ENCODE data around the gene ZBTB33. TPM values are rescaled to one million over a fixed set of nuclear protein-coding genes. Genes with fewer than 3 reads are reported as not detected.

The ZBTB33 gene
- total RNA-seq, 6 donors from 2014 or later: 5.0 to 18.6 (median 12.6) TPM

DNA sequence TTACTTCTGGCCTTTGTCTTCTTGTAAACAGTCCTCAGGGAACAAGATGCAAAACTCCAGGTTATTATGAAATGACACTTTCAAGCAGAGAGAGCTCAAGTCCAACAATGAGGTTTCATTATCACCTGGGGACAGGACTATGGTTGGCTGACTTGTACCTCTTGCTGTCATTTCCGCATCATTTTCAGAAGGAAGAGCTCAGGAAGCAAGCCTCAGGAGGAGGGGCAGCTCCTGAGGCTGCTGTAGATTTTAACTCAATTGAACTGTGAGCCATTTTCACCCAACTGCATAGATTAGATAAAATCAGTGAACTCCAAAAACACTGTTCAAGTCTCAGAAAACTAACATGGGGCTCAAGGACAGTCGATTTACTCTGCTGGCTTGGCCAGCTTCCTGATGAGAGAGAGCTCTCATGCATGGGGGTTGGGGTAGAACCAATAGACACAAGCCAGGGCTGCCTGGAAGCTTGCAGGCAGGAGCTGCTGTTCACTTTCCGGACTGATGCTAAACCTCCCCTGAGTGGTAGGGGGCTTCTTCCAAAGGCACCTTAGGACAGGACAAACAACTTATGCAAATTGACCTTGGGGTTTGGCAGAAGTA lies 37.0 kb downstream of the ZBTB33 start:
- H3K27me3 ChIP-seq: no peaks in the 10 kb centered on the region
- WGBS, 2 donors: 47 to 100% methylated on average over 2 to 3 of the region's 3 CpGs
- DNase-seq (no peak), ATAC-seq (ENCODE audit: low FRiP score in 2 of 2) (no peak)
- no peaks in the 10 kb centered on the region for H3K9me3 ChIP-seq
- TF ChIP-seq, protein P1, sequence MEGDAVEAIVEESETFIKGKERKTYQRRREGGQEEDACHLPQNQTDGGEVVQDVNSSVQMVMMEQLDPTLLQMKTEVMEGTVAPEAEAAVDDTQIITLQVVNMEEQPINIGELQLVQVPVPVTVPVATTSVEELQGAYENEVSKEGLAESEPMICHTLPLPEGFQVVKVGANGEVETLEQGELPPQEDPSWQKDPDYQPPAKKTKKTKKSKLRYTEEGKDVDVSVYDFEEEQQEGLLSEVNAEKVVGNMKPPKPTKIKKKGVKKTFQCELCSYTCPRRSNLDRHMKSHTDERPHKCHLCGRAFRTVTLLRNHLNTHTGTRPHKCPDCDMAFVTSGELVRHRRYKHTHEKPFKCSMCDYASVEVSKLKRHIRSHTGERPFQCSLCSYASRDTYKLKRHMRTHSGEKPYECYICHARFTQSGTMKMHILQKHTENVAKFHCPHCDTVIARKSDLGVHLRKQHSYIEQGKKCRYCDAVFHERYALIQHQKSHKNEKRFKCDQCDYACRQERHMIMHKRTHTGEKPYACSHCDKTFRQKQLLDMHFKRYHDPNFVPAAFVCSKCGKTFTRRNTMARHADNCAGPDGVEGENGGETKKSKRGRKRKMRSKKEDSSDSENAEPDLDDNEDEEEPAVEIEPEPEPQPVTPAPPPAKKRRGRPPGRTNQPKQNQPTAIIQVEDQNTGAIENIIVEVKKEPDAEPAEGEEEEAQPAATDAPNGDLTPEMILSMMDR (IDR thresholded peaks at IDR 0.05): no peak
- TF ChIP-seq EP300 (IDR thresholded peaks at IDR 0.05) (no peak), POLR2A (IDR thresholded peaks at IDR 0.05) (no peak), POLR2AphosphoS5 (IDR thresholded peaks at IDR 0.05) (no peak)
- H3K4me1 ChIP-seq: no peaks in the 10 kb centered on the region
- H3K36me3 ChIP-seq: no peaks in the 10 kb centered on the region
- H3K4me3 ChIP-seq: no peak overlapping the region
- no peak overlapping the region for H3K27ac ChIP-seq

DNA sequence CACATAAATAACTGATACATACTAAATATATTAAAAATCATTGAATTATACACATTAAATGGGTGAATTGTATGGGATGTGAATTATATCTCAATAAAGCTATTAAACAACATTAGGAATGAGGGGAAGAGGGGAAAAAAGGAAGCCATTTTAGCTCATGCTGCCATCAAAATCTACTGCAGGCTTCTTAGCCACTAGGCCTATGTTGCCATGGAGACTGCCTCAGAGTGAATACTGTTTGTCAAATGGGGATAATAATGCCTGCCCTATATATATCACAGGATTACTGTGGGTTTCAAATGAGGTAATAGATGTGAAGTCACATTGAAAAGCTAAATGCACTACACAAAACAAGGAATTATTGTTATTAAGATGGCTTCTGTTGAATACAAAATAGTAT lies 39.5 kb downstream of the ZBTB33 start:
- Histone ChIP-seq H3K36me3 (no peaks in the 10 kb centered on the region), H3K27ac (no peak overlapping the region), H3K9me3 (no peaks in the 10 kb centered on the region), H3K27me3 (no peaks in the 10 kb centered on the region), H3K4me1 (no peaks in the 10 kb centered on the region), H3K4me3 (no peak overlapping the region)
- no peak for ATAC-seq (ENCODE audit: low FRiP score in 2 of 2)
- DNase-seq: no peak
- TF ChIP-seq EP300 (IDR thresholded peaks at IDR 0.05) (no peak), POLR2AphosphoS5 (IDR thresholded peaks at IDR 0.05) (no peak), POLR2A (IDR thresholded peaks at IDR 0.05) (no peak)
- TF ChIP-seq, protein P1 (IDR thresholded peaks at IDR 0.05): no peak

DNA sequence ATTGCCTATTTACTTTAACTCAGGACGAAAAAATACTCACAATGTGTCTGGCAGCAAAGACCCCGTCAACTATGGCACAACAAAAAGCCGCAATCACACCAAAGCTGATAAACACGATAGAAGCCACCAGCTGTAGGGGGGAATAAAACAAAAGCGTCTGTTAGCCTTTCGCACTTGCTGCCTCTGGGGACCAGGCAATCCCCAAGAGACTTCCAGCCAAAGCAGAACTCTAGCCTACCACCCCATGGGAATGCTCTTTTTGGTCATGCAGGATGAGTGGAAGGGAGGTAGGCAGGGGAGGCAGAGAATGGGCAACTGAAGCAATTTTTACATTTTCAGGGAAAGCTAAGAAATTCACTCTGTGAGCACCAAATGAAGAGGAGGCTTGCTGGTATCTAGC lies 40.6 kb downstream of the ZBTB33 start:
- ATAC-seq (ENCODE audit: low FRiP score in 2 of 2) (no peak), DNase-seq (no peak)
- TF ChIP-seq, protein P1 (IDR thresholded peaks at IDR 0.05): no peak
- Histone ChIP-seq H3K4me3 (no peak overlapping the region), H3K36me3 (no peaks in the 10 kb centered on the region), H3K4me1 (no peaks in the 10 kb centered on the region), H3K27ac (no peak overlapping the region), H3K27me3 (no peaks in the 10 kb centered on the region), H3K9me3 (no peaks in the 10 kb centered on the region)
- WGBS, 2 donors: 86 to 96% methylated on average over 4 to 6 of the region's 6 CpGs

DNA sequence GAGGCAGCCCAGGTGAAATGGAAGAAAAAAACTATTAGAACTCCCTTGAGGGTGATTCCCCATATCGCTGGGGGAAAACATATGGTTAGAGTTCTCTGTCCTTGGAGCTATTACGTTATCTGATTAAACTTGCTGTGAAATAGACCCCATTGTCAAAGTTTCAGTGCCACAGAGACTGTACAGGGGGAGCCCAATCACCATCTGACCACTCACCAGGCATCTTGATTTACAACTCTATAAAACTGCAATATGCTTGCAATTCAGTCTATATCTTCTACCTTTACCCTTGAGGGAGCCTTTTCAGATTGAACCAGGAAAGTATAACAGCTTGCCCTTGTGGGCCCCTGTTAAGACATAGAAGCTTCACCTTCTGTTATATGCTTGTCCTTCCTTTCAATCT lies 42.4 kb downstream of the ZBTB33 start:
- WGBS, 2 donors: 73 to 81% methylated on average over 2 of the region's 2 CpGs
- no peaks in the 10 kb centered on the region for H3K4me1 ChIP-seq
- no peaks in the 10 kb centered on the region for H3K36me3 ChIP-seq
- DNase-seq (no peak), ATAC-seq (ENCODE audit: low FRiP score in 2 of 2) (no peak)
- TF ChIP-seq POLR2A (IDR thresholded peaks at IDR 0.05) (no peak), POLR2AphosphoS5 (IDR thresholded peaks at IDR 0.05) (no peak), EP300 (IDR thresholded peaks at IDR 0.05) (no peak)
- TF ChIP-seq, protein P1 (IDR thresholded peaks at IDR 0.05): no peak
- no peaks in the 10 kb centered on the region for H3K27me3 ChIP-seq
- H3K4me3 ChIP-seq: no peak overlapping the region
- no peaks in the 10 kb centered on the region for H3K9me3 ChIP-seq
- no peak overlapping the region for H3K27ac ChIP-seq

- H3K27ac ChIP-seq: no peak overlapping the region
- no peaks in the 10 kb centered on the region for H3K4me1 ChIP-seq
- H3K4me3 ChIP-seq: no peak overlapping the region
- DNase-seq (no peak), ATAC-seq (ENCODE audit: low FRiP score in 2 of 2) (no peak)
- H3K36me3 ChIP-seq: no peaks in the 10 kb centered on the region
- no peaks in the 10 kb centered on the region for H3K9me3 ChIP-seq
- no peaks in the 10 kb centered on the region for H3K27me3 ChIP-seq
- TF ChIP-seq, protein P1 (IDR thresholded peaks at IDR 0.05): no peak
- TF ChIP-seq EP300 (IDR thresholded peaks at IDR 0.05) (no peak), POLR2AphosphoS5 (IDR thresholded peaks at IDR 0.05) (no peak), POLR2A (IDR thresholded peaks at IDR 0.05) (no peak)
These were observed 44.0 kb downstream of the ZBTB33 start for GRCh38 chrX:120294651-120295050.
